Smooth muscle cell (in vitro differentiated cells): ENCODE measurements around the gene PLEK2. TPM values are rescaled to one million over a fixed set of nuclear protein-coding genes. Genes with fewer than 3 reads are reported as not detected.
"Not testable (repeated sequence)": the region's sequence is repeated elsewhere in the genome, so short reads cannot be mapped to it uniquely, and the experiment has no call there.

Source experiments
- DNase-seq: peaks from one replicate; lab custom pipeline; 2025; ENCODE audit not compliant: unreplicated experiment; lab: John Stamatoyannopoulos, UW
- H2AFZ ChIP-seq: fragments of 200-600 bp; sonication (generic); 2 replicates; pipeline ENCODE4 v1.6.0; 2016; ENCODE audit warnings: antibody characterized with exemption, low read depth, mild to moderate bottlenecking
- H3F3A ChIP-seq: fragments of 200-600 bp; sonication (generic); 2 replicates; pipeline ENCODE4 v1.6.0; 2017; ENCODE audit warnings: antibody characterized with exemption, low read depth
- H3K27ac ChIP-seq: fragments of 200-600 bp; sonication (generic); 2 replicates; pipeline ENCODE4 v1.5.1; 2016; ENCODE audit warnings: low read depth, mild to moderate bottlenecking
- H3K27me3 ChIP-seq: fragments of 200-600 bp; sonication (generic); 2 replicates; pipeline ENCODE4 v1.6.1; 2016; ENCODE audit warnings: low read depth, mild to moderate bottlenecking
- H3K36me3 ChIP-seq: fragments of 200-600 bp; sonication (generic); 2 replicates; pipeline ENCODE4 v1.5.1; 2016; ENCODE audit warnings: low read depth
- H3K4me1 ChIP-seq: fragments of 200-600 bp; sonication (generic); 2 replicates; pipeline ENCODE4 v1.5.1; 2016; ENCODE audit warnings: low read depth
- H3K4me2 ChIP-seq: fragments of 200-600 bp; sonication (generic); 2 replicates; pipeline ENCODE4 v1.6.0; 2016; ENCODE audit warnings: mild to moderate bottlenecking
- H3K4me3 ChIP-seq: fragments of 200-600 bp; sonication (generic); 2 replicates; pipeline ENCODE4 v1.5.1; 2016; ENCODE audit warnings: mild to moderate bottlenecking
- H3K79me2 ChIP-seq: fragments of 200-600 bp; sonication (generic); 2 replicates; pipeline ENCODE4 v1.6.0; 2016; ENCODE audit warnings: low read depth, mild to moderate bottlenecking
- H3K9ac ChIP-seq: fragments of 200-600 bp; sonication (generic); 2 replicates; pipeline ENCODE4 v1.6.0; 2016; ENCODE audit warnings: low read depth
- H3K9me3 ChIP-seq: fragments of 200-600 bp; sonication (generic); replicated peaks from 2 replicates; pipeline ENCODE4 v1.5.1; 2016; ENCODE audit warnings: low read depth
- H4K20me1 ChIP-seq: fragments of 200-600 bp; sonication (generic); 2 replicates; pipeline ENCODE4 v1.6.0; 2016; ENCODE audit warnings: low read depth
- CTCF ChIP-seq: fragments of 200-600 bp; sonication (generic); IDR thresholded peaks from 2 replicates; pipeline ENCODE4 v1.5.1; 2017; ENCODE audit warnings: borderline replicate concordance, mild to moderate bottlenecking, antibody characterized with exemption; ENCODE audit not compliant: insufficient read depth, poor library complexity, severe bottlenecking
- WGBS: methylation state at CpG from one replicate; pipeline ENCODE4 v1.1.7; 2016; ENCODE audit warnings: low lambda C conversion rate; 5-methylcytosine and 5-hydroxymethylcytosine counted together
- polyA plus RNA-seq: library from polyadenylated mRNA; unstranded; fragments of >200 nt; fragmentation: Nextera tagmentation; extraction: Ambion mirVana; gene quantifications from 2 replicates; pipeline ENCODE4 v1.2.1, GENCODE V29; 2016
- total RNA-seq: library from RNA; depleted of rRNA; stranded (reverse); fragments of >200 nt; gene quantifications from 2 replicates; pipeline ENCODE4 v1.2.3, GENCODE V29; 2014

Gene PLEK2
- total and polyA plus RNA-seq, 2 experiments from 2014 or later: 1.6 to 3.1 TPM

- no peak for DNase-seq
- WGBS: 50% methylated on average over 6 of the region's 6 CpGs
Observed at GRCh38 chr14:67457782-67458181, 45.8 kb upstream of the PLEK2 start.

GRCh38 chr14:67456732-67457131 lies 44.8 kb upstream of the PLEK2 start:
- no peaks in the 10 kb centered on the region for H3K4me1 ChIP-seq
- no peaks in the 10 kb centered on the region for H3K79me2 ChIP-seq
- no peak overlapping the region for H3K4me3 ChIP-seq
- 89% methylated on average over 5 of the region's 5 CpGs for WGBS
- no peaks in the 10 kb centered on the region for H3K36me3 ChIP-seq
- no peaks in the 10 kb centered on the region for H3K27me3 ChIP-seq
- H3K9me3 ChIP-seq: no peaks in the 10 kb centered on the region
- H3K9ac ChIP-seq: no peak overlapping the region
- H3F3A ChIP-seq: no peaks in the 10 kb centered on the region
- no peak overlapping the region for H3K27ac ChIP-seq
- no peaks in the 10 kb centered on the region for H4K20me1 ChIP-seq
- no peak for TF ChIP-seq CTCF
- H2AFZ ChIP-seq: no peak overlapping the region
- no peak for DNase-seq
- H3K4me2 ChIP-seq: no peak overlapping the region

More at GRCh38 chr14:67457782-67458181, 45.8 kb upstream of the PLEK2 start:
- Histone ChIP-seq H3K27me3 (no peaks in the 10 kb centered on the region), H3K36me3 (no peaks in the 10 kb centered on the region), H3F3A (no peaks in the 10 kb centered on the region), H3K9me3 (no peaks in the 10 kb centered on the region), H2AFZ (no peak overlapping the region), H3K9ac (no peak overlapping the region), H4K20me1 (no peaks in the 10 kb centered on the region), H3K79me2 (no peaks in the 10 kb centered on the region), H3K4me3 (no peak overlapping the region), H3K27ac (no peak overlapping the region), H3K4me2 (no peak overlapping the region), H3K4me1 (no peaks in the 10 kb centered on the region)
- no peak for TF ChIP-seq CTCF

- no peaks in the 10 kb centered on the region for H3K27me3 ChIP-seq
- no peak overlapping the region for H3K4me2 ChIP-seq
- H3K9ac ChIP-seq: no peak overlapping the region
- no peaks in the 10 kb centered on the region for H4K20me1 ChIP-seq
- no peaks in the 10 kb centered on the region for H3K4me1 ChIP-seq
- H2AFZ ChIP-seq: no peak overlapping the region
- WGBS: 79% methylated on average over 5 of the region's 5 CpGs
- DNase-seq: no peak
- H3F3A ChIP-seq: no peaks in the 10 kb centered on the region
- H3K27ac ChIP-seq: no peak overlapping the region
- no peaks in the 10 kb centered on the region for H3K9me3 ChIP-seq
- no peak overlapping the region for H3K4me3 ChIP-seq
- TF ChIP-seq CTCF: no peak
- H3K79me2 ChIP-seq: no peaks in the 10 kb centered on the region
- no peaks in the 10 kb centered on the region for H3K36me3 ChIP-seq
Observed at GRCh38 chr14:67453575-67454300, 41.8 kb upstream of the PLEK2 start.

DNA sequence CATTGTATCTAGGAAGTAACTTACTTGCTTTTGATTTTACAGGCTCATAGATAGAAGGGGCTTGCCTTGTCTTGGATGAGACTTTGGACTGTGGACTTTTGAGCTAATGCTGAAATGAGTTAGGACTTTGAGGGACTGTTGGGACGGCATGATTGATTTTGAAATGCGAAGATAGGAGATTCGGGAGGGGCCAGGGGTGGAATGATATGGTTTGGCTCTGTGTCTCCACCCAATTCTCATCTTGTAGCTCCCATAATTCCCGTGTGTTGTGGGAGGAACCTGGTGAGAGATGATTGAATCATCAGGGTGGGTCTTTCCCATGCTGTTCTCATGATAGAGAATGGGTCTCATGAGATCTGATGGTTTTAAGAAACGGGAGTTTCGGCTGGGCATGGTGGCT lies 39.7 kb upstream of the PLEK2 start:
- 96% methylated on average over 6 of the region's 6 CpGs for WGBS
- DNase-seq, H3K9me3 ChIP-seq, H2AFZ ChIP-seq, H3K36me3 ChIP-seq, H4K20me1 ChIP-seq, H3K27ac ChIP-seq, H3K4me3 ChIP-seq, H3F3A ChIP-seq, H3K27me3 ChIP-seq, H3K9ac ChIP-seq, H3K4me2 ChIP-seq, H3K4me1 ChIP-seq, H3K79me2 ChIP-seq: not testable (repeated sequence)
